Measurements from ENCODE around the gene CLSTN2. TPM values are rescaled to one million over a fixed set of nuclear protein-coding genes. Genes with fewer than 3 reads are reported as not detected.

The CLSTN2 gene
- total RNA-seq, 1 experiment from 2014 or later: 0.68 TPM

GRCh38 chr3:140122183-140122582 is 187.2 kb downstream of the CLSTN2 start:
- H3K4me3 Mint-ChIP-seq: no peak overlapping the region
- no peaks in the 10 kb centered on the region for H3K23me2 ChIP-seq (ENCODE audit: insufficient read length, low read depth, low read length, poor library complexity, severe bottlenecking)
- H3K23ac ChIP-seq (ENCODE audit: insufficient read length, low read depth, low read length): no peak overlapping the region
- TF ChIP-seq, protein P1, sequence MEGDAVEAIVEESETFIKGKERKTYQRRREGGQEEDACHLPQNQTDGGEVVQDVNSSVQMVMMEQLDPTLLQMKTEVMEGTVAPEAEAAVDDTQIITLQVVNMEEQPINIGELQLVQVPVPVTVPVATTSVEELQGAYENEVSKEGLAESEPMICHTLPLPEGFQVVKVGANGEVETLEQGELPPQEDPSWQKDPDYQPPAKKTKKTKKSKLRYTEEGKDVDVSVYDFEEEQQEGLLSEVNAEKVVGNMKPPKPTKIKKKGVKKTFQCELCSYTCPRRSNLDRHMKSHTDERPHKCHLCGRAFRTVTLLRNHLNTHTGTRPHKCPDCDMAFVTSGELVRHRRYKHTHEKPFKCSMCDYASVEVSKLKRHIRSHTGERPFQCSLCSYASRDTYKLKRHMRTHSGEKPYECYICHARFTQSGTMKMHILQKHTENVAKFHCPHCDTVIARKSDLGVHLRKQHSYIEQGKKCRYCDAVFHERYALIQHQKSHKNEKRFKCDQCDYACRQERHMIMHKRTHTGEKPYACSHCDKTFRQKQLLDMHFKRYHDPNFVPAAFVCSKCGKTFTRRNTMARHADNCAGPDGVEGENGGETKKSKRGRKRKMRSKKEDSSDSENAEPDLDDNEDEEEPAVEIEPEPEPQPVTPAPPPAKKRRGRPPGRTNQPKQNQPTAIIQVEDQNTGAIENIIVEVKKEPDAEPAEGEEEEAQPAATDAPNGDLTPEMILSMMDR (conservative IDR thresholded peaks at IDR 0.05): no peak
- H3K27me3 Mint-ChIP-seq (ENCODE audit: low read depth): peaks cover 4% of the 10 kb centered on the region
- H3K4me1 ChIP-seq (ENCODE audit: insufficient read depth, low read length): no peaks in the 10 kb centered on the region
- no CpG with 5 or more reads among the region's 3 CpGs for WGBS (ENCODE audit: extremely low coverage, insufficient read length, low lambda C conversion rate)
- H2AFZ ChIP-seq (ENCODE audit: low read length): no peak overlapping the region
- H3K9me3 ChIP-seq (ENCODE audit: control insufficient read depth, low read depth, low read length): no peaks in the 10 kb centered on the region
- no peak for DNase-seq
- H3K79me2 ChIP-seq (ENCODE audit: insufficient read depth, low read length): no peaks in the 10 kb centered on the region
- no peaks in the 10 kb centered on the region for H3K27me3 ChIP-seq (ENCODE audit: insufficient read depth, low read length)
- H3T11ph ChIP-seq (ENCODE audit: low read length): no peak overlapping the region
- no peaks in the 10 kb centered on the region for H4K20me1 ChIP-seq (ENCODE audit: control insufficient read depth, insufficient read depth, insufficient read length)
- H2BK20ac ChIP-seq (ENCODE audit: low read depth, low read length, poor library complexity, severe bottlenecking): no peak overlapping the region
- no peak overlapping the region for H3K27ac Mint-ChIP-seq
- no peak overlapping the region for H2BK12ac ChIP-seq (ENCODE audit: insufficient read length, low read depth, low read length)
- no peaks in the 10 kb centered on the region for H3K4me1 Mint-ChIP-seq
- no peak overlapping the region for H2BK120ac ChIP-seq (ENCODE audit: low read depth, low read length, poor library complexity, severe bottlenecking)
- no peak overlapping the region for H2BK5ac ChIP-seq (ENCODE audit: insufficient read length, low read length)
- no peak overlapping the region for H3K4me2 ChIP-seq (ENCODE audit: insufficient read depth, insufficient read length, low read length)
- H3K14ac ChIP-seq (ENCODE audit: insufficient read depth, low read length): no peak overlapping the region
- no peak overlapping the region for H3K56ac ChIP-seq (ENCODE audit: insufficient read length, low read depth, low read length)
- H4K91ac ChIP-seq (ENCODE audit: insufficient read length, low read depth, low read length): no peak overlapping the region
- no peak overlapping the region for H3K18ac ChIP-seq (ENCODE audit: insufficient read length, low read depth, low read length)
- H3K4ac ChIP-seq (ENCODE audit: low read depth, low read length): no peak overlapping the region
- H3K9ac ChIP-seq (ENCODE audit: extremely low read depth, insufficient read length, low read length): no peak overlapping the region
- H2BK15ac ChIP-seq (ENCODE audit: low read depth, low read length): no peak overlapping the region
- H3K79me1 ChIP-seq (ENCODE audit: insufficient read depth, low read depth, low read length, poor library complexity, severe bottlenecking): no peaks in the 10 kb centered on the region
- H3K27ac ChIP-seq (ENCODE audit: insufficient read length, low read depth, low read length): no peak overlapping the region
- no peaks in the 10 kb centered on the region for H3K36me3 Mint-ChIP-seq (ENCODE audit: insufficient read depth in 1 of 3, low read depth in 3 of 3)
- H4K8ac ChIP-seq (replicated peaks; ENCODE audit: insufficient read length, low read depth, low read length): no peak overlapping the region
- peaks cover 0 to 4% of the 10 kb centered on the region in 2 experiments; a peak in 1 of 5 replicates for H3K9me3 Mint-ChIP-seq
- H2AK5ac ChIP-seq (ENCODE audit: insufficient read length, low read length): no peak overlapping the region
- H4K5ac ChIP-seq (ENCODE audit: insufficient read length, low read depth, low read length): no peak overlapping the region

All from H9 (cell line).